ENCODE data around the gene FANCF.

FANCF gene

GRCh38 chr11:22626573-22627239, 1.1 kb upstream of the FANCF start:
- peak; percentile 28 for DNase-seq (ENCODE audit: low spot score)

GRCh38 chr11:22624742-22625447, 728 bp downstream of the FANCF start:
- DNase-seq (ENCODE audit: low spot score): peak; percentile 71

GRCh38 chr11:22617868-22618267, 7.8 kb downstream of the FANCF start:
- no peak for DNase-seq (ENCODE audit: low spot score)

GRCh38 chr11:22603933-22604332, 21.7 kb downstream of the FANCF start:
- no peak for DNase-seq (ENCODE audit: low spot score)

- DNase-seq (ENCODE audit: low spot score): no peak
Measured at GRCh38 chr11:22602504-22602903, 23.1 kb downstream of the FANCF start.

GRCh38 chr11:22599458-22599857, 26.2 kb downstream of the FANCF start:
- DNase-seq (ENCODE audit: low spot score): no peak

GRCh38 chr11:22597062-22597461, 28.6 kb downstream of the FANCF start:
- no peak for DNase-seq (ENCODE audit: low spot score)

GRCh38 chr11:22584976-22585375, 40.6 kb downstream of the FANCF start:
- no peak for DNase-seq (ENCODE audit: low spot score)

GRCh38 chr11:22583963-22584492, 41.6 kb downstream of the FANCF start:
- no peak for DNase-seq (ENCODE audit: low spot score)

GRCh38 chr11:22582151-22582410, 43.5 kb downstream of the FANCF start:
- no peak for DNase-seq (ENCODE audit: low spot score)

- DNase-seq (ENCODE audit: low spot score): no peak
Measured at GRCh38 chr11:22581354-22582150, 44.1 kb downstream of the FANCF start.

- no peak for DNase-seq (ENCODE audit: low spot score)
Measured at GRCh38 chr11:22577854-22578253, 47.8 kb downstream of the FANCF start.

All from pons (tissue), 1 donor.